ENCODE measurements around the gene ZNF550. TPM values are rescaled to one million over a fixed set of nuclear protein-coding genes. Genes with fewer than 3 reads are reported as not detected.

Gene ZNF550
- total RNA-seq (2014; rRNA removed; shearing (Covaris generic)): 11.8 and 13.4 TPM in 2 replicates

DNA sequence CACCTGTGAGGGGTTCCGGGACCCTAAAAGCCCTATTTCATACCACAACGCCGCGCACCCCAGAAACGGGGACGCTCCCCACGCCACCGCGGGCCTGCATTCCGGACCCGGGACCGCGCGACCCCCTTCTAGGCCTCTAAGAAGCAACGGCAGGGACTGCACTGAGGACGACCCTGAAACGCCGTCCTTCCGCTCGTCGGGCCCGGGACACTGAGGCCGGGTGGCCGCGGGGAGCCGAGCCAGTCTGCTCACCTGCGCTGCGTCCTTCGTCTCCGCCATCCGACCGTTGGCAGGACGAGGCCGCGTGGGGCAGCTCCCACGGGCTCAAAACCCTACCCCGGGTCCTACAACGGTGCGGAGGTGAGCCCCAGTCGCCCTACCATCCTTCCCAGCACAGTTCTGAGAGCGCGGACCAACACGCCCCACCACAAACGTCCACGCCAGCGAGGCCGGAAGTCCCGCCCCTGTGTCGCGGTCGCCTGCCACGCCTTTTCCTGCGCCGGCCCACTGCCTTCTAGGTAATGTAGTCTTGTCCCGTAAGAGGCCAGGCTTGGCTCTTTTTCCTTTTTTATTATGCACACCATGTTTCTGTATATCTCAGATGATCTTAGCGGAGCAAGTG lies at the start of gene ZNF550:
Gene ZNF550, minus strand, starts transcription at position 460 of the 622 bp plus-strand sequence. Its CDS starts 181 bp downstream, at position 279.
- Histone ChIP-seq H3K4me1 (no peaks in the 10 kb centered on the region), H3K27me3 (no peaks in the 10 kb centered on the region), H3K9me3 (replicated peaks) (peaks cover 8% of the 10 kb centered on the region; the same call in 1 of the 2 replicates), H3K36me3 (peaks cover 22% of the 10 kb centered on the region), H3K27ac (peak within 1 kb of the TSS; percentile 67), H3K4me3 (peak within 1 kb of the TSS; percentile 82)
- peak; percentile 90 to 91 for DNase-seq

DNA sequence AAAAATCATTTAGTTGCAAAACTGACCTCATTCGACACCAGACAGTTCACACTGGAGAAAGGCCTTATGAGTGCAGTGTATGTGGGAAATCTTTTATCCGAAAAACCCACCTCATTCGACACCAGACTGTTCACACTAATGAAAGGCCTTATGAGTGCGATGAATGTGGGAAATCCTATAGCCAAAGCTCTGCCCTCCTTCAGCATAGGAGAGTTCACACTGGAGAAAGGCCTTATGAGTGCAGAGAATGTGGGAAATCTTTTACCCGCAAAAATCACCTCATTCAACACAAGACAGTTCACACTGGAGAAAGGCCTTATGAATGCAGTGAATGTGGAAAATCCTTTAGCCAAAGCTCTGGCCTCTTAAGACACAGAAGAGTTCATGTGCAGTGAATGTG lies 47.3 kb upstream of the ZNF550 start:
- DNase-seq: no peak
- Histone ChIP-seq H3K27me3 (no peaks in the 10 kb centered on the region), H3K4me1 (no peaks in the 10 kb centered on the region), H3K9me3 (replicated peaks) (no peaks in the 10 kb centered on the region; the same call in 1 of the 2 replicates), H3K27ac (no peak overlapping the region), H3K36me3 (peaks cover 50% of the 10 kb centered on the region), H3K4me3 (no peak overlapping the region)

DNA sequence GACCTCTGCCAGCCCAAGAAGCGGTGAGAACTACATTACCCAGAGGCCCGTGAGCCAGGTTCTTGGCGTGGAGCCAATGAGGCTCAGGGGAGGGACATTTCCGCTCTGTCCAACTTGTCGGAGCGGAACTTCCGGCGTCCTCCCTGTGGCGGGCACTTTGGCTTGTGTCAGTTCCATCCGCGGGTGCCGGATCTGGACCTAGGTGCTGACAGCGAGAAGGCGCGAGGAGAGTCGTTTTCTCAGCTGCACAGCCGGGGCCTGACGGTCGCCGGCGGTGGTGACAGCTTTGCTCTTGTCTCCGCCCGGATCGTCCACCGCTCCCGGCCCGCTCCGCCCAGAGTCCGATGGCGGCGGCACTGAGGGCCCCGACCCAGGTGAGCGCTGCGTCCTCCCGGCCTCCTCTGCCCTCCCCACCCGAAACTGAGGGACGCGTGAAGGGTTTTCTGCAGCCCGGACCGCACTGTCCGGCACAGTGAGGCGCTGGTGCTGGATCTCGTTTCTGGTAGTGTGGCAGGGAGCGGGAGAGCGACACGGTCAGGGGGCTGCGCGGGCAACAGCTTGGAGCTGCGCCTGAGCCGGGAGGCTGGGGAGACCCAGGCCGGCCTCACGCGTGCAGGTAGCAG lies 40.2 kb upstream of the ZNF550 start, which contains the start of gene ZNF530:
Gene ZNF530, plus strand, starts transcription at position 125 of the 623 bp plus-strand sequence. CDS start 4,461 bp downstream, outside the sequence.
- H3K27ac ChIP-seq: no peak within 1 kb of the TSS
- no peaks in the 10 kb centered on the region for H3K9me3 ChIP-seq (replicated peaks)
- peaks cover 14% of the 10 kb centered on the region; the same call in 1 of the 2 replicates for H3K36me3 ChIP-seq
- H3K27me3 ChIP-seq: no peaks in the 10 kb centered on the region
- no peaks in the 10 kb centered on the region for H3K4me1 ChIP-seq
- H3K4me3 ChIP-seq: peak within 1 kb of the TSS; percentile 75
- peak; percentile 94 to 97 for DNase-seq

DNA sequence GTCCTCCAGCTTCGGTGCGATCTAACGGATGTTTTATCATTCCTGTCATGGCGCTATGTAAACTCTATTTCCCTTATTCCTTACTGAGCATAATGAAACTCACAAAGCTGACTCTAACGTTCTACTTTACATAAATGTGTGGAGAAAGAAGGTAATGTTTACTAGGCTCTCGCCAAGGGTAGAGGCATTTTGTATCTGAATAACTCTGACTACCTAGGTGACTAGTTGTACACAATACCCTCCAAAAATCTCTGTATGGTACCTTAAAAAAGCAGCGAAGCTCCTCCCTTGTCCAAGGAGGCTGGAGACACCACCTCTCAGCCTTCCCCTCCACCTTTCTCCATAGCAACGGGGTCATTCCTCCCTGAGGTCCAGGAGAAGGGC lies 39.7 kb upstream of the ZNF550 start:
- Histone ChIP-seq H3K9me3 (replicated peaks) (no peaks in the 10 kb centered on the region), H3K4me3 (peak overlapping the region; percentile 75), H3K4me1 (no peaks in the 10 kb centered on the region), H3K27ac (no peak overlapping the region), H3K36me3 (peaks cover 9% of the 10 kb centered on the region; the same call in 1 of the 2 replicates), H3K27me3 (no peaks in the 10 kb centered on the region)
- no peak for DNase-seq

DNA sequence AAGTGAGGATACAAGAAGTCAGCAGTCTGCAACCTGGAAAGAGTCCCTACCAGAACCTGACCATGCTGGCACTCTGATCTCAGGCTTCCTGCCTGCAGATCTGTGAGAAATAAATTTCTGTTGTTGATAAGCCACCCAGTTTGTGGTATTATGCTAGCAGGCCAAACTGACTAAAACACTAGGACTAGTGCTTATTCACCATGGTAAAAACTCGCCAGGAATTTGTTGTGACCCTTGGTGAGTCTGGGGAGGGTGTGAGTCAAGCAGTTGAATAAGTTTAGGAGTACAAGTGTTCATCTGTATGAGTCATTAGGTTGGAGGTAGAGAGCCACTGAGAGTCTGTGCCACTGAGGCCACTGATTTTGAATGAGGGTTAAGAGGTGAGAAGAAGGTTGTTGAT lies 27.9 kb upstream of the ZNF550 start:
- DNase-seq: no peak
- Histone ChIP-seq H3K36me3 (peaks cover 31% of the 10 kb centered on the region), H3K4me3 (no peak overlapping the region), H3K9me3 (replicated peaks) (peaks cover 17% of the 10 kb centered on the region), H3K4me1 (no peaks in the 10 kb centered on the region; the same call in 1 of the 2 replicates), H3K27ac (no peak overlapping the region), H3K27me3 (no peaks in the 10 kb centered on the region)

DNA sequence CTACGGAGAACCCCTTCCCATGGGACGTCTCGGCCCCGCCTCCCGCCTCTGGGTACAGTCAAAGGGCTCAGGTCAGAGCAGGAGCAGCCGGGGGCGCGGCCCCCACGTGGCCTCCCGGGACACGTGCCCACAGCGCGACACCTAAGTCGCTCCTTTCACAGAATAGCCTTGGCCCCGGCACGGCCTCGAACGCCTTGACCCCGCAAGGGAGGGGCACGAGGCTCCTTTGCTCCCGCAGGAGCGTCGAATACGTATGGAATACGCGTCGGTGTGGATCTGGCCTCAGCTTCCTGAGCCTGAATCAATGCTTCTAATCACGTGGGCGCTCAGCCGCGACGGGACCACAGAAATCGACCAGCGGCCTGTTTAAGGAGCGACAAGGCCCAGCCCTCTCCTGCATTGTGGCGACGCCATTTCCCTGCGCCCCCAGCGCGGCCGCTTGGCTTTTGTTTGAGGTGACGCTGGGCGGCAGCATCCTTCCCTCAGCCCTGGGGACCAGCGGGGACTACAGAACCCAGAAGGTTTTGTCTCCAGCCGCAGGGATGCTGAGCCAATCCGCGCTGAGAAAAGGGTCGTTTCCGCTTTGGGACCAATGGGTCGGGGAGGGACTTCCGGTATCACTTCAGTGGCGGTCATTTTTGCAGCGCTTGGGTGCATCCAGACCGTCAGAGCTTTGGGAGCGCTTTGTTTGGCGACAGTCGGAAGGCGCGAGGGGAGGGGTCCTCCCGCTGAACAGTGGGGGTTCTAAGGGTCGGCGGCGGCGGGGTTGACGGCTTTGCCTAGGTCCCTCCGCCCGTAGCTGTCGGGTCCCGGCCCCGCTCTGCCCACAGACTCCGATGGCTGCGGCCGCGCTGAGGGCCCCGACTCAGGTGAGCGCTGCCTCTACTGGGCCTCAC lies 24.1 kb upstream of the ZNF550 start, which contains the start of gene ZIK1:
Gene ZIK1, plus strand, starts transcription at position 625 of the 896 bp plus-strand sequence. Its CDS starts 212 bp downstream, at position 837.
- no peak within 1 kb of the TSS; the same call in 1 of the 2 replicates for H3K27ac ChIP-seq
- H3K9me3 ChIP-seq (replicated peaks): peaks cover 23% of the 10 kb centered on the region

DNA sequence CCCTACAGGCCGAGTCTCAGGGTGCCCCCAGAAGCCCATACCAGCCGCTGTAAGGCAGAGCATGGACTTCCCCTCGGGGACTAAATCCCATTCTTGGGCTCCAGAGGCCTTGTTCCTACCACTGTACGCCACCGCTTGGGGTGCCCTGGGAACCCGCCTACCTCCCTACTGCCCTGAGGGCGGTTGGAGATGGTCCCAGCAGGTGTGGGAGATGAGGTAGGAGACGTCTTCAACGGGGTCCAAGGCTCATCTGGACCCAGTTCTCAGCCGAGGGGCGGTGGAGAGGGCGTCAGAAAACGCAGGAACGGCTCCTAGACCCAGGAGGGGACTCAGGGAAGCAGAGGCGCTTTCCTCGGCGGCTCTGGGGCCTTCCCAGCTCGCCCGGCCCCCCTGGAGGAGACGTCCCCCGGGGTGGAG lies 23.4 kb upstream of the ZNF550 start:
- peaks cover 5% of the 10 kb centered on the region; the same call in 1 of the 2 replicates for H3K36me3 ChIP-seq
- H3K4me1 ChIP-seq: peaks cover 3% of the 10 kb centered on the region
- peaks cover 23% of the 10 kb centered on the region for H3K9me3 ChIP-seq (replicated peaks)
- no peak for DNase-seq
- H3K27ac ChIP-seq: no peak overlapping the region
- no peak overlapping the region for H3K4me3 ChIP-seq
- no peaks in the 10 kb centered on the region for H3K27me3 ChIP-seq

More for the DNA sequence above, 24.1 kb upstream of the ZNF550 start, which contains the start of gene ZIK1:
- Histone ChIP-seq H3K4me3 (peak within 1 kb of the TSS; percentile 70), H3K4me1 (peaks cover 3% of the 10 kb centered on the region), H3K27me3 (no peaks in the 10 kb centered on the region), H3K36me3 (peaks cover 5% of the 10 kb centered on the region; the same call in 1 of the 2 replicates)
- DNase-seq: peak; percentile 83 to 88

DNA sequence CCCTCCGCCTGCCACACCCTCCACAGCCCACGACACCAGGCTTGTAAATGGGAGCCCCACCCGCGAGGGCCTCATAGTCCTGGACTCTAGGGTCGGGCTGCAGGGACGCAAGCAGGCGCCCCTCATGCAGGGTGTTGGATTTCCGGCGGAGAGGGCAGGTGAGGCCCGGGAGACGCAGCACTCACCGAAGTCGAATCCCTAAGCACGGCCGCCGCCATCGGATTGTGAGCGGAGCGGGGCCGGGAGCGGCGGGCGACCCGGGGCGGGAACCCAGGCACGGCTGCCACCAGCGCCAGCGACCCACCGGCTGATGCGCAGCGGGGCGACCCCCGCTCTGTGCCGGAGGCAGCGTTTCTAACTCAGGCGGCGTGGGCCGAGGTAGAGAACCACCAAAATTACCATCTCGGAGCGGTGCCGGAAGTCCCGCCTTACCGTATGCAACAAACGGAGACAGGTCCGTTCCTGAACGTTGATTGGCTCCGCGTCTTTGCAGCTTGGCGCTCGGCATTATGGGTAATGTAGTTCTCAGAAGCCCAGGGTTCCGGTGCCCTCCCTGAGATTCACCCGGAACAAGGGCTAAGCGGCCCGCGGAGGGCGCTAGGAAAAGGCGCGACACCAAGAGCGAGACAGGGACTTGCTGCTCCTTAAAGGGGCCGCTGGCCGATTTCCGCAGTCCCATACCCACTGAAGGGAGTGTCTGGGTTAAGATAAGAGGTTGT lies 19.0 kb upstream of the ZNF550 start, which contains the start of gene ZNF416:
Gene ZNF416, minus strand, starts transcription at position 425 of the 719 bp plus-strand sequence. Its CDS starts 207 bp downstream, at position 218.
- Histone ChIP-seq H3K36me3 (peaks cover 24% of the 10 kb centered on the region), H3K27ac (peak within 1 kb of the TSS; percentile 39), H3K4me1 (peaks cover 3% of the 10 kb centered on the region), H3K27me3 (no peaks in the 10 kb centered on the region), H3K9me3 (replicated peaks) (peaks cover 30% of the 10 kb centered on the region), H3K4me3 (peak within 1 kb of the TSS; percentile 99)
- DNase-seq: peak; percentile 98 to 99

DNA sequence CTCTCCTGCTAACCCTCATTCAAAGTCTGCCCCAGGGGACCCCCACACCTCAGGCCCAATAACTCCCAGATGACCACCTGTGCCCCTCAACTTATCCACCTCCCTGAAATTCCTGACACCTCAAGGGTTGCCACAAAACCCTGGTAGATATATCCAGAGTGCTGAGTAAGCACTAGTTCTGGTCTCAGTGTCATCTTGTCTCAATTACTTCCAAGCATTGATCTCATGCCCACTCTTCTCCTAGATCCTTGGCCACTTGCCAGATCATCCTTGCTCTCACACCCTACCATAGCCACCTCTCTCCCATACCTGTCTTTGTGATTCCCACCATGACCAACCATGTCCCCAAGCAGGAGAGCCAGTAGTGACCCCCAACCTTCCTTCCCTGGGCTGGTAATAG lies 17.0 kb upstream of the ZNF550 start:
- no peaks in the 10 kb centered on the region for H3K27me3 ChIP-seq
- H3K27ac ChIP-seq: no peak overlapping the region
- DNase-seq: no peak
- H3K9me3 ChIP-seq (replicated peaks): peaks cover 43% of the 10 kb centered on the region
- peaks cover 43% of the 10 kb centered on the region for H3K36me3 ChIP-seq
- H3K4me3 ChIP-seq: no peak overlapping the region
- H3K4me1 ChIP-seq: peaks cover 3% of the 10 kb centered on the region

DNA sequence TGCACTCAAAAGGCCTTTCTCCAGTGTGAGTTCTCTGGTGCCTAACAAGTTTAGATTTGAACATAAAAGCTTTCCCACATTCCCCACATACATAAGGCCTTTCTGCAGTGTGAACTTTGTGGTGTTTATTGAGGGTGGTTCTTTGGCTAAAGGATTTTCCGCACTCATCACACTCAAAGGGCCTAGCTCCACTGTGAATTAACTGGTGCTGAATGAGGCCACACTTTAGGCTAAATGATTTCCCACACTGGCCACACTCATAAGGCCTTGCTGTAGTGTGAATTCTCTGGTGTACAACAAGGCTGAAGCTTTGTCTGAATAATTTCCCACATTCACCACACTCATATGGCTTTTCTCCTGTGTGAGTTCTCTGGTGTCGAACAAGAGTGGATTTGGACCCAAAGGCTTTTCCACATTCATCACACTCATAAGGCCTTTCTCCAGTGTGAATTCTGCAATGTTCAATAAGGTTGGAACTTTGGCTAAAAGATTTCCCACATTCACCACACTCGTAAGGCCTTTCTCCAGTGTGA lies 12.8 kb upstream of the ZNF550 start:
- Histone ChIP-seq H3K4me3 (no peak overlapping the region), H3K27ac (no peak overlapping the region), H3K36me3 (peaks cover 49% of the 10 kb centered on the region), H3K9me3 (replicated peaks) (peaks cover 39% of the 10 kb centered on the region), H3K27me3 (no peaks in the 10 kb centered on the region), H3K4me1 (no peaks in the 10 kb centered on the region)
- DNase-seq: no peak

DNA sequence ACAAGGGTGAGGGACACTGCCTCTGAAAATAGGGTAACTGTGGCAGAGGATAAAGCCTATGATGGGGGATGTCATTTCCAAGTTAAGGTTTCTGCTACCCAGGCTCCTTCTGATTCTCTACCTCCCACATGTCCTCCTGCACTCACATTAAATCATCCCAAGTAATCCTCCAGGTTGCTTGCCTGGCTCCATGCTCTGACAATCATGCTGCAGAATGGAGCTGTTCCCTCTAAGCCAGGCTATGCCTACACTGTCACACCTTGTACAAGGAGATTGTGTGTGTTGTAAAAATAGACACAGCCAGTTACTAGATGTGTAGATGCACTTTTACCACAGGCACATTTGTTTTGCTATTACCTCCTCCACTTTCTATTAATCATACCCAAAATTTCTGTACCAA lies 11.0 kb upstream of the ZNF550 start:
- peaks cover 48% of the 10 kb centered on the region for H3K9me3 ChIP-seq (replicated peaks)
- H3K36me3 ChIP-seq: peaks cover 43% of the 10 kb centered on the region
- no peaks in the 10 kb centered on the region for H3K27me3 ChIP-seq
- no peak for DNase-seq
- H3K4me1 ChIP-seq: no peaks in the 10 kb centered on the region
- no peak overlapping the region for H3K4me3 ChIP-seq
- H3K27ac ChIP-seq: no peak overlapping the region

DNA sequence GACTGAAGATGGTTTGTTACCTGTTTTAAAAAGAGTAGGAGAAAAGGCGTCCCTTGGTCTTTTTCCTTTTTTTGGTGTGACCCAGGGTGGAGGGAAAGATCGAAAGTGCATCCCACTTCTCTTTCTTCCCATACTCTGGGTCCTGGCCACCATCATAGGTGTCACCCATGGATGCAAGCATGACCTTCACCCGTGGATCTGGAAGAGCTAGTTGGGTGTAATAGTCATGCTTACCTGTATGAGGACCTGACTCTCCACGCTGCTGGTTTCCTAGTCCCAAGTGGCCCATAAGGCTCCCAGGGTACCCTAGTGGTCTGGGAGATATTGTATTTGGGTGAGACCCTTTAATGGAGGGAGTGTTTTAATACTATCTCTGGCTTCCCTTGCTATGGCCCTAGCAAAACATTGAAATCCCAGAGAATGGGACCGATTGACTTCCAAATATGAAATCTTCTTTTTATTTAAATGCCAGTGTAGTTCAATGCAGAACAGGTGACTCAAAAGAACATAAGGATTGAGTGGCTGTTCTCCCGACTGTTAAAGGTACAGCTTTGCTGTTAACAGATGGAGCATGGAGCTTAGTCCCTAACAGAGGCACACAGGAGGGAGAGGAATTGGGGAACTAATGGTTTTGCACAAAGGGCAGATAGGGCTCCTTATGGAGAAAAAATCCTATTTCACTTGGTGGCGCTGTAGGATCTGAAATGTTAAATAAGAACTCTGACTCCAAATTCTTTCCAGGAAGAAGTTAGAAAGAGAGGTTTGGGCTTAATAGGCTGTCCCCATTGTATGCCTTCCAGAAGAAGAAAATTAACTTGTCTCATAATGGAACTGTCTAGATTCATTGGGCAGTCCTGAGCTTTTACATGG lies 7.0 kb upstream of the ZNF550 start:
- H3K4me3 ChIP-seq: no peak overlapping the region
- H3K4me1 ChIP-seq: no peaks in the 10 kb centered on the region
- peaks cover 5% of the 10 kb centered on the region for H3K36me3 ChIP-seq
- H3K27me3 ChIP-seq: no peaks in the 10 kb centered on the region
- peak; percentile 29 to 57 for DNase-seq
- H3K27ac ChIP-seq: no peak overlapping the region
- H3K9me3 ChIP-seq (replicated peaks): peaks cover 32% of the 10 kb centered on the region

DNA sequence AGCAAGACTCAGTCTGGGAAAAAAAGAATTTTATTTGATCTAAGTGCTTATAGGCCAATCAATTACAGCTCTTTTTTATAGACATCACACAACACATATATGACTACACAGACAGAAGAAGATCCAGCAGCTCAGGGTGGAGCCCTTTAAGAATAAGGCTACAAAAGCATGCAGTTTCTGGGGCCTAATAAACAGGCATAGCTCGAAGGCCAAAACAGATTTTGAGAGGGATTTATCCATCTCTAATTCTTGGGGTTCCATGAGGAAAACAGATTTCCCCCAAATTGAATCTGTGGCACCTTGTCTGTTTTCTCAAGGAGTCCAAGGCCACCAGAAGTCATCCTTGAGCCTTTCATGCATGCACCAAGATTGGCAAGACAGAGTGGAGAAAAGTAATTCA lies 3.9 kb upstream of the ZNF550 start:
- peaks cover 28% of the 10 kb centered on the region for H3K9me3 ChIP-seq (replicated peaks)
- no peak for DNase-seq
- no peak overlapping the region for H3K27ac ChIP-seq
- no peaks in the 10 kb centered on the region for H3K4me1 ChIP-seq
- no peaks in the 10 kb centered on the region; the same call in 1 of the 2 replicates for H3K36me3 ChIP-seq
- H3K4me3 ChIP-seq: no peak overlapping the region
- no peaks in the 10 kb centered on the region for H3K27me3 ChIP-seq

Measured in SJCRH30 (cell line).